ENCODE data around the gene ANKRD28. TPM values are rescaled to one million over a fixed set of nuclear protein-coding genes. Genes with fewer than 3 reads are reported as not detected.

Gene ANKRD28
- total RNA-seq, 1 donor from 2014 or later: 53.6 TPM

DNA sequence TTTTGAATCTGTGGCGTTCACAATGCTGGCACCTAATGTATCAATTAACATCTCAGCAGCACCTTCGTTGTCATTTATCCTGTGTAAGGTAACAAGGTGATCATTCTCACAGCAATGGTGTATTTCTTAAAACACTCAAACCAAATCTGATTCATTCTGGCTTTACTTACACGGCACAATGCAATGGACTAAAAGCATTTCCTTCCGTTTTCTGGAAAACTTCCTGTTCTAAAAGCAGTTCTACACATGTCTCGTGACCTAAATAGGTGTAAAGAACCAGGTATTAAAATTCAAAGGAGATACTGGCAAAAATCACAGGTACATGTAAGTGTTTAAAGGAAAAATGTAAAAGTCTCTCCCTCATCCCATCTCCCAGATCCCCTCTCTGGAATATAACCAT lies 118.5 kb downstream of the ANKRD28 start:
- intact Hi-C loops (cut with micrococcal nuclease): no loop called here

DNA sequence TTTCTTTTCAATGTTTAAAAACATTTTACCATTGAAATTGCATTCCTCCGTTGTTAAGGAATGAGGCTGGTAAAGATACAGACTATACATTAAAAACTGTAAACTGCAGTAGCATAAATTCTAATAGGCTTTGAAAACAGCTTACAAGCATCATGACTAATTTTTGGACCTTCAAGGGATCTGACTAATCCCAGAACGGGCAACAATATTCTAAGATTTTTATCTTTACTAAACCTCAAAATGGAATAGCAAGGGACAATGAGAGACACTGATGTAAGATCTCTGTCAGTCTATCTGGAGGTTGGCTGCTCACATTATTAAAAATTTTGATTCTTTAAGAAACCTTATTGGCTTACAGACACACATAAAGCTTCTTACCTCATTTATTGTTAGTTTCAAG lies 121.5 kb downstream of the ANKRD28 start:
- intact Hi-C loops (cut with micrococcal nuclease): no loop called here

DNA sequence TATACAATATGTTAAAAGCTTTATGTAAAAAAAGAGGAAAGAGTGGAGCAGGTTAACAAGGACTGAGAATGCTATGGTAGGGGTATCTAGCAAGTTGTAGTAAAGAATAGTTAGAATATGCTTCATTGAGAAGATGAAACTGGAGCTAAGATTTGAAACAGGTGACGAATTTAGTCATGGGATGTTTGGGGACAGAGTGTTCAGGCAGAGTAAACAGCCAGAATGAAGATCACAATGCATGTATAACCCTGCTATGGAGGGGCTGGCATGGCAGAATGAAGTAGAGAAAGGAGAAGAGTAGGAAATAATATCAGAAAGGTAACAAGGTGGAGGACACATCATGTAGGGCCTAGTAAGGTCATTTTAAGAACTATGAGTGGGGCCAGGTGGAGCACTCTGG lies 124.2 kb downstream of the ANKRD28 start:
- intact Hi-C loops (cut with micrococcal nuclease): no loop called here

DNA sequence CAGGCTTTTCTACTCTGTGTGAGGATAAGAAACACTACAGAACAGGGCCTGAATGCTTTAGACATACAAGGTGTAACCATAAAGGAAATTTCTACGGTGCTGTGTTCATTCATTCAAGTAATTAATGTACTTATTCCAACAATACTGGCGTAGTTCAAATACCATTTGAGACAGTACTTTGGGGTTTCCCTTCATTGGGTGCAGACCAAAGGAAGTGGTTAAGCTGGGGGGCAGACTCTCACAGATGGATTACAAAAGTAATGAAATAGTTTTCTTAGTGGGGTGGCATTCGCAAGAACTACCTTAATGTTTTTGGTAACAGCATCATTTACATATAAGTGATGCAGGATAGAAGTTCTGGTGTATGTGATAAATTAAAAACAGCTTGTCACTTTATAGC lies 130.3 kb downstream of the ANKRD28 start:
- intact Hi-C loops (cut with micrococcal nuclease): loop anchor here (1.0 kb wide), 3 partner anchors 20 to 37 kb away; no protein-coding TSS in a partner anchor

DNA sequence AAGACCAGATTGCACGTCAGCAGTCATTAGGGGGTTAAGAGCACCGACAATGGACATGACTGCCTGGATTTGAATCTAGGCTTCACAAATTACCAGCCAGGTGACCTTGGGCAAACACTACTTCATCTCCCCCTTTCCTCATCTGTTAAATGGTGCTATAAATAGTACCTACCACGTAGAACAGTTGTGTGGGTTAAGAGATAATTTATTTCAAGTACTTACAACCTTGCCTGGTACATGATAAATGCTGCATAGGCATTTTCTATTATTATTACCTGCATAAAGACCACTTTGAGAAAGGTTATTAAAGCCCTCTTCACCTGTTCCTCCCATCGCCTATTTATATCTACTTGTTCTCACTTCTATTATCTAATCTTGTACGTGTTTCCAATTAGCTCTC lies 131.5 kb downstream of the ANKRD28 start:
- intact Hi-C loops (cut with micrococcal nuclease): no loop called here

DNA sequence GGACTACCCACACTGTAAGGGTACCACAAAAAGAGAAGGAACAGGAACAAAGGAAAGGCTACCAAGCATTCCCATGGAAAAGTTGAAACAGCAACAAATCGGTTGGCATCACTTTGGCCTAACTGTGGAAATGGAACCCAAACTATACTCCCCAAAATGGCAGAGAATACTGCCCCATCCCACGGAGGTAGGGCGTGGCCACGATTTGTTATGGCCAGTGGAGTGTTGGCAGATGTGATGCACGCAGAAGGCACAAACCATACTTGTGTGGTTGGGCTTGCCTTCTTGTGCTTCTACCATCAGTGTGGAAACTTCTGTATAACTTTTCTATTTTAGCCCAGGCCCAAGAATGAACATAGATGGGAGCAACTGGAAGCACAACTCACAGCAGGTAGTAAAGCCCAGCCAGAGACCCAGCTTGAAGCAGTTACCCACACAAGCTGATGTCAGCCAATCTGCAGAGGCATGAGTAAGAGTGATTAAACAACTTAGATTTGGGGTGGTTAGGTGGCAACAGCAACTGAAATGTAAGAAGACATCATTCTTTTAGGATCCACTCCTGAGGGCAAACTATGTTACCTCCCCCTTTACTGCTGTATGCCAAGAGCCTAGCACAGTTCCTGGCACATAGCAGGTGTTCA lies 132.1 kb downstream of the ANKRD28 start:
- intact Hi-C loops (cut with micrococcal nuclease): no loop called here

DNA sequence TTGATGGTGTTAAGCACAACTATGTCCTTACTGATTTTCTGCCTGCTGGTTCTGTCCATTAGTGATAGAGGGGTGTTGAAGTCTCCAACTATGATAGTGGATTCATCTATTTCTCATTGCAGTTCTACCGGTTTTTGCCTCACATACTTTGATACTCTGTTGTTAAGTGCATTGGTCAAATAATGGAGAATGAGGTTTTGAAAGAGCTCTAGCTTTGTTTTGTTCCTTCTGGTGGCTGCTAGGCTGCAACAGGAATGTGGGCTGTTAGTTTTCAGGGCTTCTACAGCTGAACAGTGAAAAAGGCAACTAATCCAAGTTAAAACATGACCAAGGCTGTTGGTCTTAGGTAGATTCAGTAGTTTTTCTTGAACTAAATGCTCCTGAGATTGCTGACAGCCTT lies 133.6 kb downstream of the ANKRD28 start:
- intact Hi-C loops (cut with micrococcal nuclease): no loop called here

DNA sequence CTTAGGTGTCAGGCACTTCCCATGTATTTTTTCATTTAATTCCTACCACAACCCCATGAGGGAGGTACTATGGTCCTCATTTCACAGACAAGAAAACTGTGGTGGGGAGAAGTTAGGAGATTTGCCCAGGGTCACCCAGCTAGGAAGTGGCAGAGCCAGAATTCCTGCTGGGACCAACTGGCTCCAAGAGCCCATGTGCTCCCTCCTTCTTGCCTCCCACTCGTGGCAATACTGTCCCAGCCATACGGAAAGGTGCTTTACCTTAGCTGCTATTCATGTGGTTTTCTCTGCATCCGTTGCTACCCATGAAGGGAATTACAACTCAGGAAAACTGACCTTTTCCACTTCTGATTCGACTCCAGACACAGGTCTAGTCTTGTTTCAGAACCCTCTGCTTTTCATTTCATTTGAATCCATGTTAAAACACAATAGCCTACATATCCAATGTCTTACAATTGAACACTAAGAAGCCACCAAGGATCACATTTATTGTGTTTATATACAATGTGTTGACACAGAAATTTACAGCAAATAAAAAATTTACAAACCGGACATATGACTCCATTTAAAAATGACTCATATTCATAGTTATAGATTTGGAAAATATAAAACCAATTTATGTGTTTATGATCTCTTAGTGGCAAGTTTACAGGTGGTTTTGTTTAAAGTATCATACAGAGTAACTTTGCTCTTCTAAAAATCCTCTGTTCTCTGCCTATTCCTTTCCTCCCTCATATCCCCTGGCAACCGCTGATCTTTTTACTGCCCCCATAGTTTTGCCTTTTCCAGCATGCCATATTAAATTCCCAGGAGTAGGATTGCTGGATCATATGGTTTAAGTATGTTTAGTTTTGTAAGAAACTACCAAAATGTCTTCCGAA lies 137.5 kb downstream of the ANKRD28 start:
- intact Hi-C loops (cut with micrococcal nuclease): no loop called here

DNA sequence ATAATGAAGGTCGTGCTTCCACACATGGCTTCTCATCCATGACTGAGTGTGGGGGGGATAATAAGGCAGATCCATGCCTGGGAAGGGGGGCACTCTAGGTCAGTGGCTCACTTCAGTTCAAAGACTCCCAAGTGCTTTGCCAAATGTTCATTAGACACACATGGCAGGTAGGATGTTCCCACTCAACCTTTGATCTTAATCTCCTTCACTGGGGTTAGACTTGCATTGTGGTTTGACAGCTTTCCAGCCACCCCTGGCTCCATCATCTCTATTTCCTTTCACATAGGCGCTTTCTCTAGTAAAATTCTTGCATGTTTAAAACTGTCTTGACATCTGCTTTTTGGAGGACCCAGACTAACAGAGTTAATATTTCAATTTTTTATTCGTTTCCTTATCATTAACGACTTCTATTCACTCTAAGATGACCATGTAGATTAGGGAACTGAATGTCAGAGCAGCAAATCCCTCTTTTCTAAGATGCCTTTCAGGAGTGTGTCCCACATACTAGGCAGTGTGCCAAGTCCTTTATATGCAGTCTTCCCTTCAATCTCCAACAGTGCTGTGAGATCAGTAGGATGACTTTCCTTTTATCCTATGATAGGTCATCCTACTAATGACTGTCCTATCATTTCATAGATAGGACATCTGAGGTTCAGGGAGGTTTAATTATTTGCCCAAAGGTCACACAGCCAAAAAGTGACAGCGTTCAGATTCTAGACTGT lies 138.4 kb downstream of the ANKRD28 start:
- intact Hi-C loops (cut with micrococcal nuclease): no loop called here

DNA sequence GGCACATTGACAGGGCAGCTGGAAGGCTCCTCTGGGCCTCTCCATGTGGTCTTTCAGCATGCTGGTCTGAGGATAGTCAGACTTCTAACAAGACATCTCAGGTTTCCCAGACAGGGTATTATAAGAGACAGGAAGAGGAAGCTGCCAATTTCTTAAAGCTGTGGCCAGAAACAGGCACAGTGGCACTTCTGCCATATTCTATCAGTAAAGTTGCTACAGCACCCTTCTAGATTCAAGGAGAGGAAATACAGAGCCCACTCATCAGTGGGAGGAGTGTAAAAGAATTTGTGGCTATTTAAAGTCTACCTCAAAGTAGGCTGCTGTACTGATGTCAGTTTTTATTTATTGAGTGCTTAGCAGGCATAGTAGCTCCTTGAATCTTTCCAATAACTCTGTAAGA lies 140.8 kb downstream of the ANKRD28 start:
- intact Hi-C loops (cut with micrococcal nuclease): no loop called here

DNA sequence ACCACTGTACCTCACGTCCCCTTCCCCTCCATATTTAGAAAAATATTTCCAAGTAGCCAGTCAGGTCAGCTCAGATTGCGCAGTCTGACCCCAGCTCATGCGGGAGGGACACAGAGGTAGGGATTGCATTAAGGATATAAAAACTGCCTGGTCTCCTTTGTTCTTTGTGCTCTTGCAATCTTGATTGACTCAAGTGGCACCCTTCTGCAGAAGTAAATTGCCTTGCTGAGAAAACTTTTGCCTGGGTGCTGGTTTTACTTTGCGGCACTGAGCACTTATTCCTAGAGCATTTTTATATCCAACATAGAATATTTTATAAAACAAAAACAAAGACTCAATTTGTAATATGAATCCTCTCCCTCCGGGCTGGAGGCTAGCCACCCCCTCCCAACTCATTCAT lies 141.4 kb downstream of the ANKRD28 start:
- intact Hi-C loops (cut with micrococcal nuclease): no loop called here

DNA sequence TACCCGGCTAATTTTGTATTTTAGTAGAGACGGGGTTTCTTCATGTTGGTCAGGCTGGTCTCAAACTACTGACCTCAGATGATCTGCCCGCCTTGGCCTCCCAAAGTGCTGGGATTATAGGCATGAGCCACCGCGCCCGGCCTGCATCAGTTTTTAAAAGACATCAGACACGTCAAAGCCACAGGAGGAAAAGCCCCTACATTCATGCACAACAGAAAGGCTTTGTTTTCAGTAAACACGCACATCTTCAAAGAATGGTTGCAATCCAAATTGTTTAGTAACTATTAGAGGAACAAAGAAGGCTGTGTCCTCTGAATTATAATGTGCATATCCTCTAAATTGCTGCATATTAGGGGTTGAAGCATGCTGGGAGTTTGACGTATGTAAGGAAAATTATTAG lies 142.9 kb downstream of the ANKRD28 start:
- intact Hi-C loops (cut with micrococcal nuclease): no loop called here

DNA sequence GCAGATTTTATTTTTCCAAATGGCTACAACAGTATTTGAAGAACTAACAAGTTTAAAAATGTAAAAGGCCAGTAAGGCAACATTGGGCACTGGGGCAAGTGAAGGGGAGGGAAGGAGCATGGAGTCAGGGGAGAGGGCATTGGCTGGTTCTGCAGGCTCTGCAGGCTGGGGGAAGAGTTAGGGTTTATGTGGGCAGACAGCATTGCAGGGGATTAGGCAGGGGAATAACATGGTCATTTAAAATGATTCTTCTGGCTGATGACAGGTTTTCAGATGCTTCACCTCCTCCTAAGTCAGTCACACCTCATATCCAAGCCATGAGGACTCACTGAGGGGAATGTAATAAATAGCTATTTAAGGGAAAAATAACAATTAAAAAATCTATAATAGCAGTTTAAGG lies 143.7 kb downstream of the ANKRD28 start:
- intact Hi-C loops (cut with micrococcal nuclease): no loop called here

DNA sequence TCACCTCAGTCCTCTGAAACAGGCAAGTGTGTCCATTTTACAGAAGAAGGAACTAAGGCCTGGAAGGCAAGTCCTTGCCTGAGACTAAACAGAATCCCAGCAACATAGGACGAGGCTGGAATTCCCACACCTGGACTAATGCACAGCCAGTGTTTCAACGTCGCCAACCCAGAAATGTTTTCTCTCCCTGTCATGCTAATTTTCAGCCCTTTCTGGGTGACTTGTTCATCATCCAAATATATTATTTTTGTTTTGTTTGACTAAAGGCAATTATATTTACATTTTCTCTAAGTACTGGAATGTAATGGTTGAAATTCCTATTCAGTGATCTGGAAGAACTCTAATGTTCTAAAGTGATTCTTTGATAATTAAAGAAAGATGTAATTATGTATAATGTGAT lies 144.5 kb downstream of the ANKRD28 start:
- intact Hi-C loops (cut with micrococcal nuclease): no loop called here

DNA sequence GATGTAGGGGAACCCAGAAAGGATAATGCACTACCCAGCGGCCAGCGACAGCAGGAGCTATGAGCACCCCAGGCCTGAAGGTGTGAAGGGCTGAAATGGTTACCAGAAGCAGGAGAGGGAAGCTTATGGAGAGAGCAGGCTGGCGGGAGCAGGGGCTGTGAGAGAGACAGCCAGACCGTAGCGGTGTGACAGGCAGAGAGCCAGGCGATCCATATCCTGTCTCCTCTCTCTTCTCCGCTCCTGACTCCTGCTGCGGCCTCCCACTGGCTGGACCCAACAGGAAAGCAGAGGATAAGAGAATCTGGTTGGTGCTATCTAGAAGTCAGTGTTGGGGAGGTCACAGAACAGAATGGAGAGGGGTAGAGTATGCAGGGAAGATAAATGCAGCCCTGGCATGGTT lies 146.4 kb downstream of the ANKRD28 start:
- intact Hi-C loops (cut with micrococcal nuclease): no loop called here

DNA sequence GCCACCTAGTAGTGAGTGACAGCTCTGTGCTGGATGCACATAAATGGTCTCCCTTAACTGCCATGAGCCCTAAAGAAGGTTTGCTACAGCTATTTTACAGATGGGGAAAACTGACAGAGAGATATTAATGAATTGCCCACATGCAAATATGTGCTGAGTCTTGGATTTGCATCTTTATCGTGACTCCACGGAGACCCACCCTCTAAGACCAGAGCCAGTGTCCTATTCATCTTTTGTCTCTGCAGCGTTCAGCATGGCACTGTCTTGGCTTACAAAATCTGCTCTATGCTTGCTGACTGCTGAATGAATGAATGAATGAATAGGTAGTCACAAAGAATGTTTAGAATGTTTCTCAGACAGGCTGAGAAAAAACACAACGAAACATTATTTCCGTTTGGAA lies 147.9 kb downstream of the ANKRD28 start:
- intact Hi-C loops (cut with micrococcal nuclease): loop anchor here (5.0 kb wide), 1 partner anchor 32 kb away; no protein-coding TSS in a partner anchor

DNA sequence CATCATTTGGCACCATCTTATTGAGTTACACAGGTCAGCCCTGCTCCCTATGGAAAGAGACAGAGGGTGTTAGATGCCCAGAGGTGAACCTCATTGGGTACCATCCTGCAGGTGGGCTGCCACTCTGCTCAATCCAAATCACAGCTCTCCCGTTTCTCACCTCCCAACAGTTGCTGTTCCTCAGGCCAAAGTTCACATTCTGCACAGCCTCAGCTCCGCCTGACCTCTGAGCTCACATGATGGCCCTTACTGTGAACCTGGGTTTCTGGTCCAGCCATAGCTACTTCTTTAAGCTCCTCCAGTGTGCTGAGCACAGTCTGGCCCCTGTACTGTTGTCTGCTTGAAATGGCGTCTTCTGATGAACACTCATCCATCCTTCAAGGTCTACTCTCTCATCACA lies 148.4 kb downstream of the ANKRD28 start:
- intact Hi-C loops (cut with micrococcal nuclease): loop anchor here (5.0 kb wide), 1 partner anchor 33 kb away; no protein-coding TSS in a partner anchor

DNA sequence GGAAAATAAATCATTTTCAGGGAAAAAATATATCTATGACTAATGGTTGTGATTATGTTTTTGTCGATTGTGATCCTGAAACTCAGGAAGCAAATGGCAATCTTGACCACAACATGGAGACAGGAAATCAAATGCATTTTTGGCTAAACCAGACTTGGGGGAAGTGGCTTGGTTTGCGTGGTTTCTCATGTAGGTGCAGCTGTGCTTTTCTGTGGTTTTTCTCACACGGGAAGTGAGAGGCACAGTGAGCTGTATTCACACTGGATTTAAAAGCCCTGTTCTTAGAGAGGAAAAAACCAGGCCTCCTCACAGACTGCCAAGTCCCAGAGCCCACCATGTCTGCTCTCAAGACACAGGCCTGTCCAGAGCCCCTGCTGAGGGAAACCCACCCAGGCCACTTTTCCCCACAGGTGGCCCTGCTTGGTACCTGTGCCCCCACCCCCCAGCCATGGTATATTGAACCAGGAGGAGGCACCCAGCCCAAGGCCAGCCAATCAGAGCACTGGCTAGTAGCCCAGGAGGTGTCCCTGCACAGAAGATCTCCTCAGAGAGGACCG lies 150.1 kb downstream of the ANKRD28 start:
- intact Hi-C loops (cut with micrococcal nuclease): loop anchor here (1.0 to 5.0 kb wide), 7 partner anchors 11 to 151 kb away; partner anchors contain the start of genes BTD and HACL1

DNA sequence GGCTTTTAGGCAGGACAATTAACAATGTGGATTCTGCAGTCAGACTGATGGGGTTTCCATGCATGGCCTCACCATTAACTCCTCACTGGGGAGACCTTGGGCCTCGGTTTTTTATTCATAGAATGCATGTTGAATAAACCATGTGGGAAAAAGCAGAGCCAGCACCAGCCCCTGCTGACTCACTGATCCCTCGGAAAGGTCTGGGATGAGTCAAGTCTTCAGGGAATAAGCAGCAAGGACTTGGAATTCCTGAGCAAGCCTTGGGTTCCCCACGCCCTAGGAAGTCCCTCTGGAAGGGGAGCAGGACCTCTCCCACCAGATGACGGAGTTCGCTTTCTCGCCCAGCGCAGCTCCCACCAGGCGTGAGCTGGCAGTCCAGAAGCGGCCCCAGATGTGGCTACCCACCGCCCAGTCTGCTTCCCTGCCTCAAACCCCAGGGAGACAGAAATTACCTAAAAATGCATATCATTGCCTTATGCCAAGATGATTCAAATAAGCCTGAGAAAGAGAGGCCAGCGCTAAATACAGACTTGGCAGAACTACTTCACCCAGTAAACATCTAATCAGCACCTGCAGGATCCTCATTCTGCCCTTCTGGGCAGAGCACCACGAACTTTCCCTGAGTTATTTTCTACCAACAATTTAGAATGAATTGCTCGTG lies 150.8 kb downstream of the ANKRD28 start:
- intact Hi-C loops (cut with micrococcal nuclease): loop anchor here (1.0 to 5.0 kb wide), 7 partner anchors 11 to 151 kb away; partner anchors contain the start of genes BTD and HACL1

DNA sequence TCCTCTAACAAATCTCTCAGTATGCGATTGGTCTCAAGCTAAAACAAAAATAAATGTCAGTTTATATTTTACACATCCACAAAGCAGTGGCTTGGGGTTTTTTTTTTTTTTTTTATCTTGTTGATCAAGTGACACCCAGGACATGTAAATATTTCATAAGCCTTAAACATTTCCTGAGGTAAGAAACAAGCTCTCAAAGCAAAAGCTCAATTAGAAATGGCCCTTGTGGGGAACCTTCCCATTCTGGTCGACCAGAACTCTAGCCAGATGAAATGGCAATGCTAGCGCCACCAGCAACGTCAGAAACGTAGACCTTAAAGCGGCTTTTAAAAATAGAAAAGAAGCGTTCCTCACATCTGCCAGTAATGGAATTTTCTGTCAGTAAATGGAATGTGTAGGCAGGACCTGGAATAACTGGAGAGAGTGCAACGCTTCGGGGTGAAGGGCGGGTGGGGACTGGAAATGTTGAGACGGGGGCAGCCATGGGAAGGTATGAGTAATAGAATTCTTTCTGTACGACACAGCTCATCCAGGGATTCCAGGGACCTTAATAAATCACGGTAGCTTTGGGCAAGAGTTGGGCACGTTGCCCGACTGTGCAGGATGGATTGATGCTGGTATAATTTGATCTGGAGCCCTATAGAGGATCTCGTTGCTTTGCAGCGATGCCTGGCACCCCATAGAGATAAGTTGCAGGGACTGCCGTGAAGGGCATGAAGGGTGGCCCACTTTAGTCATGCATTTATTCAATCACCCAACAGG lies 151.9 kb downstream of the ANKRD28 start:
- intact Hi-C loops (cut with micrococcal nuclease): loop anchor here (2.0 to 5.0 kb wide), 2 partner anchors 15 to 36 kb away; no protein-coding TSS in a partner anchor
